Smooth muscle cell (in vitro differentiated cells): ENCODE measurements around the gene WFDC5. TPM values are rescaled to one million over a fixed set of nuclear protein-coding genes. Genes with fewer than 3 reads are reported as not detected.

Experiments used
- DNase-seq: peaks from one replicate; lab custom pipeline; 2025; ENCODE audit not compliant: unreplicated experiment; lab: John Stamatoyannopoulos, UW
- H2AFZ ChIP-seq: fragments of 200-600 bp; sonication (generic); 2 replicates; pipeline ENCODE4 v1.6.0; 2016; ENCODE audit warnings: antibody characterized with exemption, low read depth, mild to moderate bottlenecking
- H3F3A ChIP-seq: fragments of 200-600 bp; sonication (generic); 2 replicates; pipeline ENCODE4 v1.6.0; 2017; ENCODE audit warnings: antibody characterized with exemption, low read depth
- H3K27ac ChIP-seq: fragments of 200-600 bp; sonication (generic); 2 replicates; pipeline ENCODE4 v1.5.1; 2016; ENCODE audit warnings: low read depth, mild to moderate bottlenecking
- H3K27me3 ChIP-seq: fragments of 200-600 bp; sonication (generic); 2 replicates; pipeline ENCODE4 v1.6.1; 2016; ENCODE audit warnings: low read depth, mild to moderate bottlenecking
- H3K36me3 ChIP-seq: fragments of 200-600 bp; sonication (generic); 2 replicates; pipeline ENCODE4 v1.5.1; 2016; ENCODE audit warnings: low read depth
- H3K4me1 ChIP-seq: fragments of 200-600 bp; sonication (generic); 2 replicates; pipeline ENCODE4 v1.5.1; 2016; ENCODE audit warnings: low read depth
- H3K4me2 ChIP-seq: fragments of 200-600 bp; sonication (generic); 2 replicates; pipeline ENCODE4 v1.6.0; 2016; ENCODE audit warnings: mild to moderate bottlenecking
- H3K4me3 ChIP-seq: fragments of 200-600 bp; sonication (generic); 2 replicates; pipeline ENCODE4 v1.5.1; 2016; ENCODE audit warnings: mild to moderate bottlenecking
- H3K79me2 ChIP-seq: fragments of 200-600 bp; sonication (generic); 2 replicates; pipeline ENCODE4 v1.6.0; 2016; ENCODE audit warnings: low read depth, mild to moderate bottlenecking
- H3K9ac ChIP-seq: fragments of 200-600 bp; sonication (generic); 2 replicates; pipeline ENCODE4 v1.6.0; 2016; ENCODE audit warnings: low read depth
- H3K9me3 ChIP-seq: fragments of 200-600 bp; sonication (generic); replicated peaks from 2 replicates; pipeline ENCODE4 v1.5.1; 2016; ENCODE audit warnings: low read depth
- H4K20me1 ChIP-seq: fragments of 200-600 bp; sonication (generic); 2 replicates; pipeline ENCODE4 v1.6.0; 2016; ENCODE audit warnings: low read depth
- CTCF ChIP-seq: fragments of 200-600 bp; sonication (generic); IDR thresholded peaks from 2 replicates; pipeline ENCODE4 v1.5.1; 2017; ENCODE audit warnings: borderline replicate concordance, mild to moderate bottlenecking, antibody characterized with exemption; ENCODE audit not compliant: insufficient read depth, poor library complexity, severe bottlenecking
- WGBS: methylation state at CpG from one replicate; pipeline ENCODE4 v1.1.7; 2016; ENCODE audit warnings: low lambda C conversion rate; 5-methylcytosine and 5-hydroxymethylcytosine counted together
- polyA plus RNA-seq: library from polyadenylated mRNA; unstranded; fragments of >200 nt; fragmentation: Nextera tagmentation; extraction: Ambion mirVana; gene quantifications from 2 replicates; pipeline ENCODE4 v1.2.1, GENCODE V29; 2016
- total RNA-seq: library from RNA; depleted of rRNA; stranded (reverse); fragments of >200 nt; gene quantifications from 2 replicates; pipeline ENCODE4 v1.2.3, GENCODE V29; 2014

WFDC5 gene
- total and polyA plus RNA-seq, 2 experiments from 2014 or later, result not detected

GRCh38 chr20:45069261-45069660 is 45.7 kb downstream of the WFDC5 start:
- Histone ChIP-seq H3K36me3 (no peaks in the 10 kb centered on the region), H3K4me3 (no peak overlapping the region), H3K9ac (no peak overlapping the region), H3K4me2 (peak overlapping the region; percentile 42), H3K27ac (peak overlapping the region; percentile 69), H3K4me1 (no peaks in the 10 kb centered on the region), H3K9me3 (no peaks in the 10 kb centered on the region), H3K79me2 (peaks cover 14% of the 10 kb centered on the region), H2AFZ (no peak overlapping the region), H4K20me1 (no peaks in the 10 kb centered on the region), H3K27me3 (no peaks in the 10 kb centered on the region), H3F3A (peaks cover 17% of the 10 kb centered on the region)
- 5% methylated on average over 1 of the region's 1 CpG for WGBS
- no peak for DNase-seq
- TF ChIP-seq CTCF, result no peak

GRCh38 chr20:45067558-45067957 is 47.4 kb downstream of the WFDC5 start:
- H3K9me3 ChIP-seq, result no peaks in the 10 kb centered on the region
- no peak for DNase-seq
- 57% methylated on average over 2 of the region's 2 CpGs for WGBS

GRCh38 chr20:45067087-45067486 is 47.9 kb downstream of the WFDC5 start:
- Histone ChIP-seq H4K20me1 (no peaks in the 10 kb centered on the region), H3K36me3 (no peaks in the 10 kb centered on the region), H3K4me1 (no peaks in the 10 kb centered on the region), H3K9ac (no peak overlapping the region), H3K27me3 (no peaks in the 10 kb centered on the region), H3K27ac (peak overlapping the region; percentile 37), H3F3A (peaks cover 17% of the 10 kb centered on the region), H3K4me2 (peak overlapping the region; percentile 6), H3K79me2 (peaks cover 17% of the 10 kb centered on the region), H2AFZ (no peak overlapping the region), H3K4me3 (no peak overlapping the region), H3K9me3 (no peaks in the 10 kb centered on the region)
- no peak for TF ChIP-seq CTCF
- DNase-seq, result no peak
- WGBS, result 93% methylated on average over 4 of the region's 4 CpGs

More at GRCh38 chr20:45067558-45067957, 47.4 kb downstream of the WFDC5 start:
- Histone ChIP-seq H3K36me3 (no peaks in the 10 kb centered on the region), H3K27me3 (no peaks in the 10 kb centered on the region), H3K4me3 (no peak overlapping the region), H3K4me1 (no peaks in the 10 kb centered on the region), H4K20me1 (no peaks in the 10 kb centered on the region), H3K79me2 (peaks cover 17% of the 10 kb centered on the region), H3F3A (peaks cover 17% of the 10 kb centered on the region), H3K27ac (peak overlapping the region; percentile 37), H3K4me2 (peak overlapping the region; percentile 6), H2AFZ (no peak overlapping the region), H3K9ac (no peak overlapping the region)
- no peak for TF ChIP-seq CTCF

GRCh38 chr20:45066372-45066771 is 48.6 kb downstream of the WFDC5 start:
- Histone ChIP-seq H3K9me3 (no peaks in the 10 kb centered on the region), H3K4me3 (no peak overlapping the region), H3K9ac (no peak overlapping the region), H3K27me3 (no peaks in the 10 kb centered on the region), H2AFZ (no peak overlapping the region), H3K27ac (peak overlapping the region; percentile 37), H3K79me2 (peaks cover 17% of the 10 kb centered on the region), H3K4me1 (no peaks in the 10 kb centered on the region), H3K36me3 (no peaks in the 10 kb centered on the region), H3K4me2 (peak overlapping the region; percentile 6), H4K20me1 (no peaks in the 10 kb centered on the region), H3F3A (peaks cover 17% of the 10 kb centered on the region)
- 80% methylated on average over 7 of the region's 7 CpGs for WGBS
- no peak for DNase-seq
- TF ChIP-seq CTCF, result no peak
